RWPE2 (cell line): ENCODE results near the gene CXXC1.
"Not testable (repeated sequence)": the region's sequence is repeated elsewhere in the genome, so short reads cannot be mapped to it uniquely, and the experiment has no call there.

Experiments used
- ATAC-seq: fragments of 200-7000 bp; cut with Tn5 transposase; 3 replicates; pipeline ENCODE4 v1.9.1; 2021; ENCODE audit warnings: low read depth
- DNase-seq: peaks from one replicate; pipeline ENCODE4 v3.0.0-alpha.2; 2020; ENCODE audit warnings: low spot score
- H3K27ac ChIP-seq: fragments of 450-650 bp; 2 replicates; pipeline ENCODE4 v1.5.1; 2017; ENCODE audit warnings: mild to moderate bottlenecking; ENCODE audit not compliant: poor library complexity, severe bottlenecking
- H3K27me3 ChIP-seq: fragments of 250-450 bp; sonication (Bioruptor Pico); 2 replicates; pipeline ENCODE4 v1.5.1; 2021; ENCODE audit warnings: mild to moderate bottlenecking, moderate library complexity; ENCODE audit not compliant: insufficient read depth, poor library complexity, severe bottlenecking
- H3K36me3 ChIP-seq: fragments of 250-450 bp; sonication (Bioruptor Pico); 2 replicates; pipeline ENCODE4 v1.5.1; 2020; ENCODE audit warnings: low read depth, mild to moderate bottlenecking, moderate library complexity
- H3K4me1 ChIP-seq: fragments of 250-450 bp; sonication (Bioruptor Pico); 2 replicates; pipeline ENCODE4 v1.5.1; 2021; ENCODE audit warnings: mild to moderate bottlenecking, moderate library complexity; ENCODE audit not compliant: insufficient read depth, poor library complexity, severe bottlenecking
- H3K4me3 ChIP-seq: fragments of 250-450 bp; sonication (Bioruptor Pico); 2 replicates; pipeline ENCODE4 v1.5.1; 2021; ENCODE audit warnings: mild to moderate bottlenecking, moderate library complexity; ENCODE audit not compliant: severe bottlenecking
- H3K9me3 ChIP-seq: fragments of 250-450 bp; sonication (Bioruptor Pico); 2 replicates; pipeline ENCODE4 v1.5.1; 2021; ENCODE audit warnings: mild to moderate bottlenecking, moderate library complexity; ENCODE audit not compliant: severe bottlenecking
- CTCF ChIP-seq: fragments of 450-650 bp; IDR thresholded peaks from one replicate; pipeline ENCODE4 v1.5.1; 2017; ENCODE audit warnings: mild to moderate bottlenecking, moderate library complexity; ENCODE audit not compliant: poor library complexity, severe bottlenecking

The CXXC1 gene

GRCh38 chr18:50298443-50299284 is 11.2 kb upstream of the CXXC1 start:
- no peak for DNase-seq
- no peaks in the 10 kb centered on the region for H3K36me3 ChIP-seq
- peak overlapping the region; percentile 27 for H3K4me3 ChIP-seq
- H3K27ac ChIP-seq = no peak overlapping the region
- H3K4me1 ChIP-seq = peaks cover 2% of the 10 kb centered on the region
- no peaks in the 10 kb centered on the region for H3K27me3 ChIP-seq
- no peaks in the 10 kb centered on the region for H3K9me3 ChIP-seq
- TF ChIP-seq CTCF = no peak
- ATAC-seq = no peak

GRCh38 chr18:50297621-50298442 is 10.3 kb upstream of the CXXC1 start:
- no peaks in the 10 kb centered on the region for H3K36me3 ChIP-seq
- DNase-seq (no peak), ATAC-seq (peak; percentile 93)
- no peaks in the 10 kb centered on the region for H3K9me3 ChIP-seq
- no peaks in the 10 kb centered on the region for H3K27me3 ChIP-seq
- no peak for TF ChIP-seq CTCF
- H3K4me1 ChIP-seq = peaks cover 2% of the 10 kb centered on the region
- no peak overlapping the region for H3K27ac ChIP-seq
- peak overlapping the region; percentile 27 for H3K4me3 ChIP-seq

DNA sequence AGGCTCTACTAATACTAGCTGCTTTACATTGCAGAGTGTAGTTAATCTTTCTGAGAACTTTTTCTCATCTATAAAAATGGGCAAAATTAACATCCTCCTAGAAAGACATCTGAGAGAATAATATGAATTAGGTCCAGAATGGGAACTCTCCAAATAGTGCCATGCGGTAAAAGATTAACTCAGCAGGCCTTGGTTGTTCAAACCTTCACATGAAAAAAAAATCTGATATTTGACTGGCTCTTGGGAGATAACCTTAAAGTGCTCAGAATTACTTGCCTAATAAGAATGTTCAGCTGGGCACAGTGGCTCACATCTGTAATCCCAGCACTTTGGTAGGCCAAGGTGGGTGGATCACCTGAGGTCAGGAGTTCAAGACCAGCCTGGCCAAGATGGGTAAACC is 5.5 kb upstream of the CXXC1 start:
- no peaks in the 10 kb centered on the region for H3K36me3 ChIP-seq
- H3K27ac ChIP-seq = no peak overlapping the region
- ATAC-seq (no peak), DNase-seq (no peak)
- no peaks in the 10 kb centered on the region for H3K9me3 ChIP-seq
- no peak for TF ChIP-seq CTCF
- H3K4me3 ChIP-seq = no peak overlapping the region
- peaks cover 4% of the 10 kb centered on the region for H3K4me1 ChIP-seq
- no peaks in the 10 kb centered on the region for H3K27me3 ChIP-seq

GRCh38 chr18:50289108-50289443 is 1.6 kb upstream of the CXXC1 start:
- peaks cover 13% of the 10 kb centered on the region for H3K36me3 ChIP-seq
- H3K4me1 ChIP-seq = peaks cover 2% of the 10 kb centered on the region
- H3K27ac ChIP-seq = no peak overlapping the region
- H3K9me3 ChIP-seq = no peaks in the 10 kb centered on the region
- no peak overlapping the region for H3K4me3 ChIP-seq
- no peak for DNase-seq
- TF ChIP-seq CTCF = no peak
- no peaks in the 10 kb centered on the region for H3K27me3 ChIP-seq
- ATAC-seq = no peak

GRCh38 chr18:50288348-50289107 is 1.0 kb upstream of the CXXC1 start:
- H3K27ac ChIP-seq = peak overlapping the region; percentile 22
- ATAC-seq = not testable (repeated sequence)

More at GRCh38 chr18:50288348-50289107, 1.0 kb upstream of the CXXC1 start:
- H3K4me3 ChIP-seq = peak overlapping the region; percentile 56
- H3K9me3 ChIP-seq, DNase-seq, H3K4me1 ChIP-seq, H3K27me3 ChIP-seq: not testable (repeated sequence)
- H3K36me3 ChIP-seq = peaks cover 18% of the 10 kb centered on the region
